ENCODE results near the gene FSD1. TPM values are rescaled to one million over a fixed set of nuclear protein-coding genes. Genes with fewer than 3 reads are reported as not detected.
"Not testable (repeated sequence)": the region's sequence is repeated elsewhere in the genome, so short reads cannot be mapped to it uniquely, and the experiment has no call there.

The FSD1 gene
- total RNA-seq (2014; rRNA removed) = 11.7 and 13.8 TPM in 2 replicates
- polyA plus RNA-seq (2012) = 3.5 TPM

- peak; percentile 31 for DNase-seq (ENCODE audit: low read depth)
Measured at GRCh38 chr19:4304538-4305256, at the start of gene FSD1. FSD1 (plus strand) TSS chr19:4304598; CDS start chr19:4304747, 149 bp downstream.

- no peak for DNase-seq (ENCODE audit: low read depth)
Measured at GRCh38 chr19:4256563-4256962, 47.8 kb upstream of the FSD1 start.

- no peak for DNase-seq (ENCODE audit: low read depth)
Measured at GRCh38 chr19:4257025-4257424, 47.4 kb upstream of the FSD1 start.

GRCh38 chr19:4258181-4258580, 46.2 kb upstream of the FSD1 start:
- DNase-seq (ENCODE audit: low read depth) = no peak

GRCh38 chr19:4260613-4261191, 43.7 kb upstream of the FSD1 start:
- no peak for DNase-seq (ENCODE audit: low read depth)

- DNase-seq (ENCODE audit: low read depth) = no peak
Measured at GRCh38 chr19:4264812-4265211, 39.6 kb upstream of the FSD1 start.

- DNase-seq (ENCODE audit: low read depth) = no peak
Measured at GRCh38 chr19:4266253-4267000, 38.0 kb upstream of the FSD1 start.

GRCh38 chr19:4267101-4267900, 37.1 kb upstream of the FSD1 start:
- DNase-seq (ENCODE audit: low read depth) = peak; percentile 74

GRCh38 chr19:4267901-4268815, 36.2 kb upstream of the FSD1 start:
- DNase-seq (ENCODE audit: low read depth) = no peak

GRCh38 chr19:4268816-4269430, 35.5 kb upstream of the FSD1 start:
- no peak for DNase-seq (ENCODE audit: low read depth)

GRCh38 chr19:4272894-4273293, 31.5 kb upstream of the FSD1 start:
- DNase-seq (ENCODE audit: low read depth) = no peak

GRCh38 chr19:4274321-4274686, 30.1 kb upstream of the FSD1 start:
- not testable (repeated sequence) for DNase-seq (ENCODE audit: low read depth)

GRCh38 chr19:4277191-4277696, 27.2 kb upstream of the FSD1 start:
- no peak for DNase-seq (ENCODE audit: low read depth)

GRCh38 chr19:4278010-4278409, 26.4 kb upstream of the FSD1 start:
- DNase-seq (ENCODE audit: low read depth) = peak; percentile 39

GRCh38 chr19:4278419-4279266, 25.8 kb upstream of the FSD1 start, which contains the start of gene SHD:
SHD (plus strand) TSS chr19:4279266; CDS start chr19:4280064, 798 bp downstream.
- DNase-seq (ENCODE audit: low read depth) = peak; percentile 87

GRCh38 chr19:4279267-4279529, 25.2 kb upstream of the FSD1 start:
- no peak for DNase-seq (ENCODE audit: low read depth)

- DNase-seq (ENCODE audit: low read depth) = no peak
Measured at GRCh38 chr19:4279530-4280422, 24.6 kb upstream of the FSD1 start.

Measured in LHCN-M2 (cell line).